OCI-LY7 (cell line): Measurements from ENCODE around the gene TRIM28.
"Not testable (repeated sequence)": the region's sequence is repeated elsewhere in the genome, so short reads cannot be mapped to it uniquely, and the experiment has no call there.

ENCODE experiments used
- EZH2phosphoT487 ChIP-seq: fragments of 200-600 bp; sonication (generic); IDR thresholded peaks from 2 replicates; pipeline ENCODE4 v1.6.1; 2018; ENCODE audit warnings: low read depth, borderline replicate concordance, mild to moderate bottlenecking, mixed run types, antibody characterized with exemption, low read length, moderate library complexity, mixed read lengths
- TF ChIP-seq, protein P1 (sequence below): fragments of 200-600 bp; sonication (generic); conservative IDR thresholded peaks from 2 replicates; pipeline ENCODE4 v1.5.1; 2014; ENCODE audit warnings: mild to moderate bottlenecking, antibody characterized with exemption, low read length, moderate library complexity, mixed read lengths

DNA sequence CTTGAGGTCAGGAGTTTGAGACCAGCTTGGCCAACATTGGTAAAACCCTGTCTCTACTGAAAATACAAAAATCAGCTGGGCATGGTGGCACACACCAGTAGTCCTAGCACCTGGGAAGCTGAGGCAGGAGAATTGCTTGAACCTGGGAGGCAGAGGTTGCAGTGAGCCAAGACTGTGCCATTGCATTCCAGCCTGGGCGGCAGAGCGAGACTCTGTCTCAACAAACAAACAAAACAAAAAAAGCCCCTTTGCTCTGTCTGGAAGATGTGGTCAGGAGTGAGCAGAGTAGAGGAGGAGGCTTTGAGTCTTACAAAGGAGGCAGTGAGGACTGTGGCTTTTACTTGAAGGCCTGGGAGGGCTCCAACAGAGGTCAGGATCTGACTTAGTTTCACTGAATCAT lies 33.7 kb downstream of the TRIM28 start:
- TF ChIP-seq, protein P1, sequence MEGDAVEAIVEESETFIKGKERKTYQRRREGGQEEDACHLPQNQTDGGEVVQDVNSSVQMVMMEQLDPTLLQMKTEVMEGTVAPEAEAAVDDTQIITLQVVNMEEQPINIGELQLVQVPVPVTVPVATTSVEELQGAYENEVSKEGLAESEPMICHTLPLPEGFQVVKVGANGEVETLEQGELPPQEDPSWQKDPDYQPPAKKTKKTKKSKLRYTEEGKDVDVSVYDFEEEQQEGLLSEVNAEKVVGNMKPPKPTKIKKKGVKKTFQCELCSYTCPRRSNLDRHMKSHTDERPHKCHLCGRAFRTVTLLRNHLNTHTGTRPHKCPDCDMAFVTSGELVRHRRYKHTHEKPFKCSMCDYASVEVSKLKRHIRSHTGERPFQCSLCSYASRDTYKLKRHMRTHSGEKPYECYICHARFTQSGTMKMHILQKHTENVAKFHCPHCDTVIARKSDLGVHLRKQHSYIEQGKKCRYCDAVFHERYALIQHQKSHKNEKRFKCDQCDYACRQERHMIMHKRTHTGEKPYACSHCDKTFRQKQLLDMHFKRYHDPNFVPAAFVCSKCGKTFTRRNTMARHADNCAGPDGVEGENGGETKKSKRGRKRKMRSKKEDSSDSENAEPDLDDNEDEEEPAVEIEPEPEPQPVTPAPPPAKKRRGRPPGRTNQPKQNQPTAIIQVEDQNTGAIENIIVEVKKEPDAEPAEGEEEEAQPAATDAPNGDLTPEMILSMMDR = not testable (repeated sequence)
- not testable (repeated sequence) for TF ChIP-seq EZH2phosphoT487
